Ascending aorta (tissue), 2 donors: Measurements from ENCODE around the gene KIAA1614. TPM values are rescaled to one million over a fixed set of nuclear protein-coding genes. Genes with fewer than 3 reads are reported as not detected.
"Not testable (repeated sequence)": the region's sequence is repeated elsewhere in the genome, so short reads cannot be mapped to it uniquely, and the experiment has no call there.

Experiments
- DNase-seq, 2 donors: peaks; one replicate each; pipeline ENCODE4 v3.0.0-alpha.2; 2019; ENCODE audit warnings: low spot score in 2 of 2
- H3K27ac ChIP-seq, 2 donors: fragments of 200-600 bp; sonication (generic); one replicate each; pipeline ENCODE4 v1.5.1; 2016 to 2017; ENCODE audit warnings: mild to moderate bottlenecking in 1 of 2
- H3K27me3 ChIP-seq: fragments of 200-600 bp; sonication (generic); one replicate; pipeline ENCODE4 v1.5.1; 2017
- H3K36me3 ChIP-seq, 2 donors: fragments of 200-600 bp; sonication (generic); one replicate each; pipeline ENCODE4 v1.5.1; 2016
- H3K4me1 ChIP-seq, 2 donors: fragments of 200-600 bp; sonication (generic); one replicate each; pipeline ENCODE4 v1.5.1; 2016 to 2017; ENCODE audit warnings: mild to moderate bottlenecking in 1 of 2
- H3K4me3 ChIP-seq, 2 donors: fragments of 200-600 bp; sonication (generic); one replicate each; pipeline ENCODE4 v1.5.1; 2016 to 2017; ENCODE audit warnings: mild to moderate bottlenecking in 1 of 2
- H3K9me3 ChIP-seq, 2 donors: fragments of 200-600 bp; sonication (generic); one replicate each; pipeline ENCODE4 v1.5.1; 2016
- CTCF ChIP-seq, 3 experiments: fragments of 200-600 bp in 2 of 3; fragments of 450-650 bp in 1 of 3; sonication (generic) in 2 of 3; IDR thresholded peaks; one replicate each; pipeline ENCODE4 v1.5.1; 2016 to 2019; ENCODE audit warnings: antibody characterized with exemption in 3 of 3, mild to moderate bottlenecking in 1 of 3, moderate library complexity in 1 of 3
- intact Hi-C: fragments of 100-400 bp; cut with DNase I; formaldehyde crosslinking; loops from one replicate; pipeline ENCODE4 v1.15.1; 2023
- total RNA-seq: library from RNA; depleted of rRNA; stranded (reverse); fragments of >200 nt; gene quantifications from one replicate; pipeline ENCODE4 v1.1.0, GENCODE V29; 2016

The KIAA1614 gene
- total RNA-seq, 1 donor from 2014 or later, result 21.9 TPM

- no peak for DNase-seq
- Histone ChIP-seq H3K36me3 (peaks cover 0 to 5% of the 10 kb centered on the region in 2 donors), H3K4me1 (peaks cover 3 to 8% of the 10 kb centered on the region in 2 donors), H3K9me3 (no peaks in the 10 kb centered on the region), H3K27ac (peak overlapping the region; percentile 28 to 47), H3K27me3 (no peaks in the 10 kb centered on the region), H3K4me3 (peak overlapping the region in 1 of 2 donors; percentile 68)
- TF ChIP-seq CTCF (IDR thresholded peaks at IDR 0.05), result no peak
- intact Hi-C loops, result loop anchor here (5.0 kb wide), 2 partner anchors 68 to 188 kb away; partner anchors contain the start of gene STX6
These were observed 42.1 kb downstream of the KIAA1614 start for GRCh38 chr1:180954801-180955165.

GRCh38 chr1:180956028-180956640 lies 43.4 kb downstream of the KIAA1614 start:
- DNase-seq, result no peak
- Histone ChIP-seq H3K4me1 (peaks cover 3 to 8% of the 10 kb centered on the region in 2 donors), H3K4me3 (no peak overlapping the region), H3K9me3 (no peaks in the 10 kb centered on the region), H3K27ac (no peak overlapping the region), H3K27me3 (no peaks in the 10 kb centered on the region), H3K36me3 (no peaks in the 10 kb centered on the region)
- no peak for TF ChIP-seq CTCF (IDR thresholded peaks at IDR 0.05)
- intact Hi-C loops, result no loop called here

- H3K27ac ChIP-seq, H3K36me3 ChIP-seq, H3K4me1 ChIP-seq, H3K9me3 ChIP-seq, H3K4me3 ChIP-seq, H3K27me3 ChIP-seq, intact Hi-C loops, DNase-seq: not testable (repeated sequence)
These were observed 46.9 kb downstream of the KIAA1614 start for GRCh38 chr1:180959620-180960019.

- Histone ChIP-seq H3K27ac (peak overlapping the region in 1 of 2 donors; percentile 5), H3K9me3 (no peaks in the 10 kb centered on the region), H3K36me3 (no peaks in the 10 kb centered on the region), H3K4me1 (peaks cover 0 to 6% of the 10 kb centered on the region in 2 donors), H3K27me3 (no peaks in the 10 kb centered on the region), H3K4me3 (no peak overlapping the region)
- no peak for DNase-seq
- intact Hi-C loops, result no loop called here
- TF ChIP-seq CTCF (IDR thresholded peaks at IDR 0.05), result no peak
These were observed 48.9 kb downstream of the KIAA1614 start for GRCh38 chr1:180961622-180962021.

GRCh38 chr1:180962178-180962577 lies 49.5 kb downstream of the KIAA1614 start:
- no peak overlapping the region for H3K4me3 ChIP-seq
- no peak for DNase-seq
- no peak for TF ChIP-seq CTCF (IDR thresholded peaks at IDR 0.05)
- H3K27me3 ChIP-seq, result no peaks in the 10 kb centered on the region
- intact Hi-C loops, result no loop called here
- H3K27ac ChIP-seq, result peak overlapping the region in 1 of 2 donors; percentile 5
- peaks cover 0 to 6% of the 10 kb centered on the region in 2 donors for H3K4me1 ChIP-seq
- no peaks in the 10 kb centered on the region for H3K9me3 ChIP-seq
- no peaks in the 10 kb centered on the region for H3K36me3 ChIP-seq

GRCh38 chr1:180964056-180964455 lies 51.4 kb downstream of the KIAA1614 start:
- TF ChIP-seq CTCF (IDR thresholded peaks at IDR 0.05), result no peak
- intact Hi-C loops, result no loop called here
- Histone ChIP-seq H3K9me3 (no peaks in the 10 kb centered on the region), H3K27me3 (no peaks in the 10 kb centered on the region), H3K27ac (no peak overlapping the region), H3K4me1 (peaks cover 0 to 6% of the 10 kb centered on the region in 2 donors), H3K36me3 (no peaks in the 10 kb centered on the region), H3K4me3 (no peak overlapping the region)
- no peak for DNase-seq
